Neuronal stem cell (in vitro differentiated cells): ENCODE measurements around the gene ICOS.

Experiments used
- DNase-seq: peaks from one replicate; pipeline ENCODE4 v3.0.0-alpha.2; 2013; ENCODE audit warnings: low spot score
- H2AFZ ChIP-seq: one replicate; pipeline ENCODE4 v1.6.1; 2013; ENCODE audit warnings: mild to moderate bottlenecking, low read length, inconsistent platforms
- H2AK5ac ChIP-seq: 2 replicates; pipeline ENCODE4 v1.6.1; 2013; ENCODE audit warnings: low read depth, mild to moderate bottlenecking, inconsistent platforms, low read length, moderate library complexity, mixed read lengths
- H2BK120ac ChIP-seq: 2 replicates; pipeline ENCODE4 v1.6.1; 2013; ENCODE audit warnings: low read depth, mild to moderate bottlenecking, inconsistent platforms, low read length, moderate library complexity, mixed read lengths
- H2BK12ac ChIP-seq: one replicate; pipeline ENCODE4 v1.6.1; 2013; ENCODE audit warnings: low read length, inconsistent platforms
- H2BK15ac ChIP-seq: 2 replicates; pipeline ENCODE4 v1.6.1; 2013; ENCODE audit warnings: mild to moderate bottlenecking, low read length, inconsistent platforms, mixed read lengths
- H2BK5ac ChIP-seq: one replicate; pipeline ENCODE4 v1.6.1; 2013; ENCODE audit warnings: inconsistent platforms, mild to moderate bottlenecking, low read length, moderate library complexity
- H3K14ac ChIP-seq: one replicate; pipeline ENCODE4 v1.6.1; 2013; ENCODE audit warnings: low read length, inconsistent platforms
- H3K18ac ChIP-seq: 2 replicates; pipeline ENCODE4 v1.6.1; 2013; ENCODE audit warnings: low read length, inconsistent platforms
- H3K23ac ChIP-seq: 2 replicates; pipeline ENCODE4 v1.6.1; 2013; ENCODE audit warnings: low read depth, mild to moderate bottlenecking, mixed read lengths, low read length, inconsistent platforms; ENCODE audit not compliant: poor library complexity
- H3K27ac ChIP-seq: replicated peaks from 3 replicates; pipeline ENCODE4 v1.5.1; 2013; ENCODE audit warnings: low read length, inconsistent platforms
- H3K27me3 ChIP-seq, 3 experiments: 2 replicates each; pipeline ENCODE4 v1.6.1; 2013; ENCODE audit warnings: low read length in 3 of 3, mild to moderate bottlenecking in 2 of 3, inconsistent platforms in 1 of 3, low read depth in 1 of 3, mixed read lengths in 1 of 3, moderate library complexity in 1 of 3; ENCODE audit not compliant: control insufficient read depth in 3 of 3, insufficient read depth in 3 of 3
- H3K36me3 ChIP-seq, 2 donors: replicated peaks in 1 of 2; 2 replicates each; pipeline ENCODE4 v1.6.1; 2013; ENCODE audit warnings: low read length in 2 of 2; ENCODE audit not compliant: control insufficient read depth in 2 of 2, insufficient read depth in 2 of 2
- H3K4ac ChIP-seq: 2 replicates; pipeline ENCODE4 v1.6.1; 2013; ENCODE audit warnings: inconsistent platforms, mild to moderate bottlenecking, low read length, moderate library complexity
- H3K4me1 ChIP-seq, 2 donors: 1 replicate in 1 of 2; 2 replicates in 1 of 2; pipeline ENCODE4 v1.6.1; 2013; ENCODE audit warnings: low read length in 2 of 2, low read depth in 1 of 2; ENCODE audit not compliant: control insufficient read depth in 2 of 2, insufficient read depth in 1 of 2
- H3K4me2 ChIP-seq: one replicate; pipeline ENCODE4 v1.6.1; 2013; ENCODE audit warnings: mild to moderate bottlenecking, low read length, inconsistent platforms; ENCODE audit not compliant: insufficient read depth, poor library complexity, severe bottlenecking
- H3K4me3 ChIP-seq, 2 donors: 2 replicates each; pipeline ENCODE4 v1.5.1; 2013; ENCODE audit warnings: low read length in 2 of 2, mild to moderate bottlenecking in 2 of 2, inconsistent platforms in 1 of 2, moderate library complexity in 1 of 2
- H3K79me1 ChIP-seq: one replicate; pipeline ENCODE4 v1.6.1; 2013; ENCODE audit warnings: low read depth, mild to moderate bottlenecking, inconsistent platforms, low read length, moderate library complexity
- H3K9ac ChIP-seq: one replicate; pipeline ENCODE4 v1.6.1; 2013; ENCODE audit warnings: mild to moderate bottlenecking, low read depth, low read length, inconsistent platforms; ENCODE audit not compliant: poor library complexity
- H3K9me3 ChIP-seq, 2 donors: replicated peaks in 1 of 2; 2 replicates each; pipeline versions ENCODE3 to v1.6.1; 2013; ENCODE audit warnings: low read length in 2 of 2, mild to moderate bottlenecking in 2 of 2, inconsistent platforms in 1 of 2, low read depth in 1 of 2, mixed read lengths in 1 of 2, moderate library complexity in 1 of 2; ENCODE audit not compliant: control insufficient read depth in 2 of 2, insufficient read depth in 1 of 2
- H4K8ac ChIP-seq: one replicate; pipeline ENCODE4 v1.6.1; 2013; ENCODE audit warnings: low read depth, mild to moderate bottlenecking, inconsistent platforms, low read length, moderate library complexity
- H4K91ac ChIP-seq: one replicate; pipeline ENCODE4 v1.6.1; 2013; ENCODE audit warnings: low read length, low read depth, mild to moderate bottlenecking, inconsistent platforms; ENCODE audit not compliant: poor library complexity
- WGBS, 2 donors: extraction: QIAGEN DNeasy Blood & Tissue Kit; methylation state at CpG; one replicate each; pipeline ENCODE4 v1.1.7; 2013; ENCODE audit warnings: missing lambda C conversion rate in 2 of 2, mixed read lengths in 1 of 2; ENCODE audit not compliant: insufficient read length in 2 of 2, insufficient replicate concordance in 1 of 2; ENCODE audit errors: extremely low coverage in 2 of 2; 5-methylcytosine and 5-hydroxymethylcytosine counted together

Gene ICOS

DNA sequence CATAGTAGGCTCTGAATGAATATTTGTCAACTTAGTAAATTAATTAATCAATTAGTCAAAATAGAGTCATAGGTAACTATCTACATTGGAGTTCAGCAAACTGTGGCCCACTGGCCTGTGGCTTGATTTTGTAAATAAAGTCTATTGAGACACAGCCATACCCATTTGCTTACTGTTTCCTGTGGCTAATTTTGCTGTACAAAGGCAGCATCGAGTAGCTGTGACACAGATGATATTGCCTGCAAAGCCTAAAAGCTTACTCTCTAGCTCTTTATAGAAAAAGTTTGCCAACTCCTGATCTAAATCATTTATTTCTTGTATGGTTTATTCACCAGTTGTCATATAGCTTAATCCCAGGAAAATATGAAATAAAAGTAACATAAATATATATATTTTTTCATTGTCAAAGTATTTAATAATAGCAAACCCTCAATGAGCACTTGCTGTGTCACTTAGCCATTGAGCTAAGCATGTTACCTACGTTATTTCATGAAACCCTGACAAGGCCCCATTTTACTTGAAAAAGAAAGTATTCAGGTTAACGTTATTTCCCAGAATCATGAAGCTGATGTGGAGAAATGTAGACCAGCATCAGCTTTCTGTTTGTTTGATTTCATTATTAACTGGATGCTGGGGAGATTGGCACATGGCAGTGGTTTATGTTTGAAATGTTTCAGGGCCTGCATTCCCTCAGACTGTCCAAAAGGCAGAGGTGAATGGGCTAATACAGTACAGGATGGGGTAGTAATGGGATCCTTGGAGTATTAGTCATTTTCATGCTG, 69.6 kb downstream of the ICOS start:
- WGBS, 2 donors: no CpG with 5 or more reads among the region's 3 CpGs
- H2BK15ac ChIP-seq: no peak overlapping the region
- no peak for DNase-seq

DNA sequence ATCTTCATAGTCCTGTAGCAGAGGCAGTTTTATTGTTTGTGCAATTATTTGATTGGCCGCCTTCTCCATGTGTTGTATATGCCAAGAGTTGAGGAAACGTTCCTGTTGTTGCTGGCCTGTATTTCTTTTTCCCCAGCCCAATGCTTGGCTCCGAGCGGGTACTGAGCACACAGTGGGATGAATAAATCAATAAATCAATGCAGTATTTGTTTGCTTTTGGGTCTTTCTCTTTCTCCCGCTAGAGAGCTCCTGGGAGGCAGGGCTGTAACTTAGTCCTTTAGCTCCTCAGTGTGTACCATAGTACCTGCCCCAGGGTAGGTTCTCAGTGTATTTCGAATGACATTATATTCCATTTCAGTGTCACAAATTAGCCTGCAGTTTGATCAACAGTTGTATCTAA, 71.8 kb downstream of the ICOS start:
- no peak overlapping the region for H3K14ac ChIP-seq

More for the DNA sequence above, 69.6 kb downstream of the ICOS start:
- Histone ChIP-seq H4K91ac (no peak overlapping the region), H3K14ac (no peak overlapping the region), H2BK5ac (no peak overlapping the region), H3K27me3 (no peaks in the 10 kb centered on the region), H3K4ac (no peak overlapping the region), H2AFZ (no peak overlapping the region), H2BK120ac (no peak overlapping the region), H3K18ac (no peak overlapping the region), H2BK12ac (no peak overlapping the region), H3K9ac (no peak overlapping the region), H3K23ac (no peak overlapping the region), H3K36me3 (no peaks in the 10 kb centered on the region), H3K4me1 (no peaks in the 10 kb centered on the region), H3K27ac (no peak overlapping the region), H2AK5ac (no peak overlapping the region), H3K9me3 (no peaks in the 10 kb centered on the region), H3K4me3 (no peak overlapping the region), H3K4me2 (no peak overlapping the region), H3K79me1 (no peaks in the 10 kb centered on the region), H4K8ac (no peak overlapping the region)

GRCh38 chr2:204010628-204011560, 74.3 kb downstream of the ICOS start:
- Histone ChIP-seq H3K27me3 (no peaks in the 10 kb centered on the region), H3K14ac (no peak overlapping the region), H3K27ac (no peak overlapping the region)

More for the DNA sequence above, 71.8 kb downstream of the ICOS start:
- Histone ChIP-seq H3K9me3 (no peaks in the 10 kb centered on the region), H3K9ac (no peak overlapping the region), H3K4me3 (no peak overlapping the region), H3K27ac (no peak overlapping the region), H3K27me3 (no peaks in the 10 kb centered on the region), H3K23ac (no peak overlapping the region), H2BK12ac (no peak overlapping the region), H3K4me1 (peaks cover 0 to 6% of the 10 kb centered on the region in 2 donors), H2BK120ac (no peak overlapping the region), H3K18ac (no peak overlapping the region), H2BK5ac (no peak overlapping the region), H2AFZ (no peak overlapping the region), H3K79me1 (no peaks in the 10 kb centered on the region), H3K4me2 (no peak overlapping the region), H3K4ac (no peak overlapping the region), H2AK5ac (no peak overlapping the region), H3K36me3 (no peaks in the 10 kb centered on the region), H4K91ac (no peak overlapping the region), H2BK15ac (no peak overlapping the region), H4K8ac (no peak overlapping the region)
- no CpG with 5 or more reads among the region's 6 CpGs for WGBS, 2 donors
- no peak for DNase-seq

More at GRCh38 chr2:204010628-204011560, 74.3 kb downstream of the ICOS start:
- Histone ChIP-seq H2BK15ac (no peak overlapping the region), H3K4ac (no peak overlapping the region), H3K79me1 (no peaks in the 10 kb centered on the region), H2AK5ac (no peak overlapping the region), H3K36me3 (no peaks in the 10 kb centered on the region), H3K9me3 (no peaks in the 10 kb centered on the region), H4K8ac (no peak overlapping the region), H4K91ac (no peak overlapping the region), H3K23ac (no peak overlapping the region), H2BK120ac (no peak overlapping the region), H2AFZ (no peak overlapping the region), H3K4me3 (no peak overlapping the region), H3K4me2 (no peak overlapping the region), H3K4me1 (peaks cover 0 to 6% of the 10 kb centered on the region in 2 donors), H3K9ac (no peak overlapping the region), H3K18ac (no peak overlapping the region), H2BK5ac (no peak overlapping the region), H2BK12ac (no peak overlapping the region)
- no CpG with 5 or more reads among the region's 4 CpGs for WGBS, 2 donors
- no peak for DNase-seq
